Measurements from ENCODE around the gene WWOX. TPM values are rescaled to one million over a fixed set of nuclear protein-coding genes. Genes with fewer than 3 reads are reported as not detected.

Gene WWOX
- total RNA-seq, 4 donors from 2014 or later: 135 to 209 (median 159) TPM

- Histone ChIP-seq H3K4me1 (peaks cover 2 to 4% of the 10 kb centered on the region in 2 donors), H3K9me3 (no peaks in the 10 kb centered on the region), H3K36me3 (no peaks in the 10 kb centered on the region), H3K27ac (no peak overlapping the region), H3K4me3 (replicated peaks in 1 of 3) (no peak overlapping the region), H3K27me3 (no peaks in the 10 kb centered on the region)
- 76 to 78% methylated on average over 6 of the region's 6 CpGs for WGBS, 2 donors
- no peak for DNase-seq
- intact Hi-C loops (cut with DNase I): no loop called here
- TF ChIP-seq, protein P1, sequence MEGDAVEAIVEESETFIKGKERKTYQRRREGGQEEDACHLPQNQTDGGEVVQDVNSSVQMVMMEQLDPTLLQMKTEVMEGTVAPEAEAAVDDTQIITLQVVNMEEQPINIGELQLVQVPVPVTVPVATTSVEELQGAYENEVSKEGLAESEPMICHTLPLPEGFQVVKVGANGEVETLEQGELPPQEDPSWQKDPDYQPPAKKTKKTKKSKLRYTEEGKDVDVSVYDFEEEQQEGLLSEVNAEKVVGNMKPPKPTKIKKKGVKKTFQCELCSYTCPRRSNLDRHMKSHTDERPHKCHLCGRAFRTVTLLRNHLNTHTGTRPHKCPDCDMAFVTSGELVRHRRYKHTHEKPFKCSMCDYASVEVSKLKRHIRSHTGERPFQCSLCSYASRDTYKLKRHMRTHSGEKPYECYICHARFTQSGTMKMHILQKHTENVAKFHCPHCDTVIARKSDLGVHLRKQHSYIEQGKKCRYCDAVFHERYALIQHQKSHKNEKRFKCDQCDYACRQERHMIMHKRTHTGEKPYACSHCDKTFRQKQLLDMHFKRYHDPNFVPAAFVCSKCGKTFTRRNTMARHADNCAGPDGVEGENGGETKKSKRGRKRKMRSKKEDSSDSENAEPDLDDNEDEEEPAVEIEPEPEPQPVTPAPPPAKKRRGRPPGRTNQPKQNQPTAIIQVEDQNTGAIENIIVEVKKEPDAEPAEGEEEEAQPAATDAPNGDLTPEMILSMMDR (IDR thresholded peaks at IDR 0.05): no peak
- no peak for TF ChIP-seq POLR2A (IDR thresholded peaks at IDR 0.05)
Observed at GRCh38 chr16:78823027-78823426, 723.6 kb downstream of the WWOX start.

DNA sequence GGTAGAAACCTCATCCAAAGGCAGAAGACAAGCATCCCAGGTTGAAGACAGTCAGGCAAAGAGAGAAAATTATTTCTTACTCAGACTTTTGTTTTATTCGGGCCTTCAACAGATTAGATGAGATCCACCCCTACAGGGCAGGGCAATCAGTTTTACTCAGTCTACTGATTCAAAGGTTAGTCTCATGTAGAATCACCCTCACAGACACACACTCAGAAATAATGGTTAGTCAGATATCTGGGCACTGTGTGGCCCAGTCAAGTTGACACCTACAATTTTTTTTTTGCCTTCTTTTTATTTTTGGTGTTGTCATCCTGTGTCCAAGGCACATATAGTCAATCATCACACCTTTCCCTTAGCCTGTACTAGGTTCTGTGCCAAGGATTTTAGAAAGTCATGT, 729.8 kb downstream of the WWOX start:
- H3K27ac ChIP-seq: no peak overlapping the region
- no peaks in the 10 kb centered on the region for H3K9me3 ChIP-seq
- no peak overlapping the region for H3K4me3 ChIP-seq (replicated peaks in 1 of 3)
- DNase-seq: no peak
- H3K27me3 ChIP-seq: no peaks in the 10 kb centered on the region
- H3K36me3 ChIP-seq: no peaks in the 10 kb centered on the region
- no peaks in the 10 kb centered on the region for H3K4me1 ChIP-seq
- WGBS, 2 donors: 95 to 100% methylated on average over 1 of the region's 1 CpG
- TF ChIP-seq, protein P1 (IDR thresholded peaks at IDR 0.05): no peak
- TF ChIP-seq POLR2A (IDR thresholded peaks at IDR 0.05): no peak
- intact Hi-C loops (cut with DNase I): no loop called here

GRCh38 chr16:78830599-78830998, 731.1 kb downstream of the WWOX start:
- no peak for DNase-seq
- TF ChIP-seq POLR2A (IDR thresholded peaks at IDR 0.05): no peak
- TF ChIP-seq, protein P1 (IDR thresholded peaks at IDR 0.05): no peak
- intact Hi-C loops (cut with DNase I): no loop called here
- H3K27ac ChIP-seq: no peak overlapping the region
- no peaks in the 10 kb centered on the region for H3K36me3 ChIP-seq
- 83 to 89% methylated on average over 9 of the region's 9 CpGs for WGBS, 2 donors
- no peak overlapping the region for H3K4me3 ChIP-seq (replicated peaks in 1 of 3)
- H3K9me3 ChIP-seq: no peaks in the 10 kb centered on the region
- H3K4me1 ChIP-seq: no peaks in the 10 kb centered on the region
- H3K27me3 ChIP-seq: no peaks in the 10 kb centered on the region

DNA sequence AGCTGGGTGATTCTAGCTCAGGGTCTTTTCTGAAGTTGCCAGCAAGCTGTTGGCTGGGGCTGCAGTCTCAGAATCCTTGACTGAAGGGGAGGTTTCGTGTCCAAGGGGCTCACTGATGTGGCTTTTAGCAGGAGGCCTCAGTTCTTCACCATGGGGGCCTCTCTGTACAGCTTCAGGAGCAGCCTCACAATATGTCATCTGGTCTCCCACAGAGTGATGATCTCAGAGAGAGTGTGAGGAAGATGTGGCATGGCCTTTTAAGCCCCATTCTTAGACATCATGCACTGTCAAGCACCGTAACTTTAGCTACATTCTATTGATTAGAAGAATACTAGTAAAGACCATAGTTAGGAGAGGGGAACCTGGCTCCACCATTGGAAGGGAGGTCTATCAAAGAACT, 732.6 kb downstream of the WWOX start:
- 95 to 100% methylated on average over 2 of the region's 2 CpGs for WGBS, 2 donors
- H3K4me3 ChIP-seq (replicated peaks in 1 of 3): no peak overlapping the region
- H3K4me1 ChIP-seq: no peaks in the 10 kb centered on the region
- intact Hi-C loops (cut with DNase I): no loop called here
- DNase-seq: no peak
- H3K27ac ChIP-seq: no peak overlapping the region
- H3K36me3 ChIP-seq: no peaks in the 10 kb centered on the region
- no peaks in the 10 kb centered on the region for H3K9me3 ChIP-seq
- no peaks in the 10 kb centered on the region for H3K27me3 ChIP-seq
- TF ChIP-seq, protein P1 (IDR thresholded peaks at IDR 0.05): no peak
- TF ChIP-seq POLR2A (IDR thresholded peaks at IDR 0.05): no peak

DNA sequence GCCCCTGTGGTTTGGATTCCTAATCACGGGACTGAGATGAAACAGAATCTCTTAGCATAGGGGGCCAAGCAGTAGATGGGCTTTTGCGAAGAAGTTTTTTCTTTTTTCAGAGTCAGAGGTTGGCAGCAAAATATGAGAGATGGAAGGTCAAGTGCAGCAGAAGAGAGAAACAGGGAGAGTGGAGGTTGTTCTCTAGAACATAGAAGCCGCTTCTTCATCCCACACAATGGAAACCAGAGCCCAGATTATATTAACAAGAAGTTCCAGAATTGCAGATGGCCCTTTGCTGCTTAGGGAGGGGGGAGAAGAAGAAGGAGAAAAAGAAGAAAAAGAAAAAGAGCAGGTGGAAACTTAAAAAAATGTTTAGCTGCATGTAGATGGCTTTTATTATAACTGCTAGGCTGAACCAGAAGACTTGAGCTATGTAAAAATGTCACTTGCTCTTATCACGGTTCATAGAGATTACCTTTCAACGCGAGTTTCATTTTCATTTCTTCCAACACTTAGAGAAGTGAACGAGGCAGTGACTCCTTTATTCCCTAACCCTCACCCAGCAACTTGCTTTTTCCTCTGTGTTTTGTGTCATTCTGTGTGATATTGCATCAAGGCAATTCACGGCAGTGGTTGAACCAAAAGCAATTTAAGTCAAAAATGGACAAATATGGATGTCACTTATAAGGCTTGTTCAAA, 737.5 kb downstream of the WWOX start:
- Histone ChIP-seq H3K27ac (no peak overlapping the region), H3K36me3 (no peaks in the 10 kb centered on the region), H3K27me3 (no peaks in the 10 kb centered on the region), H3K4me1 (no peaks in the 10 kb centered on the region), H3K9me3 (no peaks in the 10 kb centered on the region), H3K4me3 (replicated peaks in 1 of 3) (no peak overlapping the region)
- no peak for DNase-seq
- TF ChIP-seq POLR2A (IDR thresholded peaks at IDR 0.05): no peak
- TF ChIP-seq, protein P1 (IDR thresholded peaks at IDR 0.05): no peak
- WGBS, 2 donors: 79 to 82% methylated on average over 8 of the region's 8 CpGs
- intact Hi-C loops (cut with DNase I): no loop called here

Measured in thyroid gland (tissue), 4 donors.